Measurements from ENCODE around the gene SIDT1.
"Not testable (repeated sequence)": the region's sequence is repeated elsewhere in the genome, so short reads cannot be mapped to it uniquely, and the experiment has no call there.

The SIDT1 gene

GRCh38 chr3:113600418-113601182 lies 68.2 kb downstream of the SIDT1 start:
- DNase-seq = no peak

GRCh38 chr3:113601240-113601639 lies 68.9 kb downstream of the SIDT1 start:
- DNase-seq = no peak

DNA sequence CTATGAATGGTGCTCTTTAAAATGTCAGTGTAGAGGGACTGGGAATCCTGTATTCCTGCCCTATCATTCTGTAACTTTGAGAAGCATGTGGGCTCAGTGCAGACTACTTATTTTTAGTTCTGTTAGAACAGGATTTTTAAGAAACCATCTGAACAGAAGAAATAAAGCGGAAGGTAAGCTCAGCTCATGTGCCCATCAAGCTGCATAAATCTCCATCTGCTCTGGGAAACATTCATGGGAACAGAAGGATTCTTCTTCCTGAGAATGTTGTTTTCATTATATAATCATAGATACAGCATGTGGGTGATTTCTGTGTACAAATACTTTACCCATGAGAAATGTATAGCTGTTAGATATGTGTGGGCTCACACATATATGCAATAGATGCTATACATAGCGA lies 69.9 kb downstream of the SIDT1 start:
- no peak for DNase-seq

DNA sequence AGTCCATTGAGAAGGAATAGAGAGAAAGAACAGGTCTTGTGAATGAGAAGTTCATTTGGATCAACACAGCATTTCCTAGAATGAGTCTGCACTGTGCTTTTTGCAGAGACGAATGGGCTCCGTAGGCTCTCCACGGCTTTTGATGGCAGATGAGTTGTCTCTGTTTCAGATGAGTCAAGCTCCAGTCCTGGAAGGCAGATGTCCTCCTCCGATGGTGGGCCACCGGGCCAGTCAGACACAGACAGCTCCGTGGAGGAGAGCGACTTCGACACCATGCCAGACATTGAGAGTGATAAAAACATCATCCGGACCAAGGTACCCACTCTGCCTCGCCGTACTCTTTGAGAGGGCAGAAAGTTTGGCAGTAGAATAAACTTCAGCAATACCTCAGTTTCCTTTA lies 70.5 kb downstream of the SIDT1 start:
- no peak for DNase-seq

DNA sequence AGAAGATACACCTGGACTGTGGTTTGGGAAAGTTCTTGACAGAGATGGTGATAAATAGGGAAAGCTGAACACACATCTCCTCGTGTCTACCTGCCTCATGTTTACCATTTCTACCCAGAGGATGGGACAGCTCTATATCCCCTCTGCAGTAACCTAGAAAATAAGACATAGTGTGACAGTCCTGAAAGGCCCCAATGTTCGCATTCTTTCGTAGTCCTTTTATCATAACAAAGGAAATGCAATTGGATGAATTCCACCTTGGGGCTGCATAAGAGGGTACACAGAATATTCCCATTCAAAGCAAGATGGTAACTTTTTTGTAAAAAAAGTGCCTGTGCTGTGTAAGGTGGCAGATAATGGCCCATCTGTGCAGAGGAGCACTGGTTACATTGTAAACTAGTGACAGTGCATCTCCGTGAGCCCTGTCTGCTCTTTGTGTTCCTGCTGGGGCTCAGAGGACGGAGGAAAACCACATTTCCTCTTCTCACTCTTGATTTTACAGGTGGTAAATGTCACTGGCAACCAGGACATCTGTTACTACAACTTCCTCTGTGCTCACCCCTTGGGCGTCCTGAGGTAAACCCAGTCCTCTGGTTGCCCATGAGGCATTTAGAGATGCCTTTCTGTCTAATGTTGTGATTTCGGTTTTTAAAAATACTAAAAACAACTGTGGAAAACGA lies 74.3 kb downstream of the SIDT1 start:
- no peak for DNase-seq

DNA sequence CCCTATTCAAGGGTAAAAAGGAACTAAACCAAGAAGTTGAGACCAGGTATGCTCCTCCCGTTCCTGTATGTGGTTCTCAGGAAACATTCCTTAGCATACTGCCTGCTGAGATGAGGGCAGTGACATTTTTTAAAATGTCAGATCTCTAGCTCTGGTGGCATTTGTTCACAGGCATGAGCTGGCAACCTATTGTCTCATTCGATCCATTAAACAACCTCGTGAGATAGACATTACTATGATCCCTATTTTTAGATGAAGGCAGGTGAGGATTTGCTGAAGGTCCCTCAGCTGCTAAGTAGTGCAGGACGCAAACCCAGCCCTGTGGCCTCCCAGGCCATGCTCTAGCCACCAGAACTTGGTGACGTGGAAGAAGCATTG lies 74.9 kb downstream of the SIDT1 start:
- DNase-seq = no peak

DNA sequence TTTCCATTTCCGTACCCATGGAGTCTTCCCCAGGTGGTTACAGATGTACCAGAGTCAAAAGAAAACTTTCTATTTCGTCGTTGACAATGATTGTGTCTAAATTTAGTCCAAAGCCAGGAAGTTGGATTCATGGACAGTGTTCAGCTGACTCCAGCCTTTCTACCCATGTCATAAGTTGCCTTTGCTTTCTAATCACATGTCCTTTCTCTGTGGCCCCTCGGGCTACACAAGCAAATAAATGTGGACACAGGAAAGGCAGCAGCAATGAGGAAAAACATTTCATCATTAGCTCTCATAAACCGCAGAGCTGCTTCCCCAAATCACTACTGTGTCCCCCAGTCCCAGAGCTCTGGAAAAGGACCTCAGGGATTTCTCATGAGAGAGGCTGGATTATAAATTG lies 82.0 kb downstream of the SIDT1 start:
- no peak for DNase-seq

- DNase-seq = no peak
Observed at GRCh38 chr3:113615976-113616375, 83.6 kb downstream of the SIDT1 start.

GRCh38 chr3:113617726-113618125 lies 85.4 kb downstream of the SIDT1 start:
- DNase-seq = no peak

DNA sequence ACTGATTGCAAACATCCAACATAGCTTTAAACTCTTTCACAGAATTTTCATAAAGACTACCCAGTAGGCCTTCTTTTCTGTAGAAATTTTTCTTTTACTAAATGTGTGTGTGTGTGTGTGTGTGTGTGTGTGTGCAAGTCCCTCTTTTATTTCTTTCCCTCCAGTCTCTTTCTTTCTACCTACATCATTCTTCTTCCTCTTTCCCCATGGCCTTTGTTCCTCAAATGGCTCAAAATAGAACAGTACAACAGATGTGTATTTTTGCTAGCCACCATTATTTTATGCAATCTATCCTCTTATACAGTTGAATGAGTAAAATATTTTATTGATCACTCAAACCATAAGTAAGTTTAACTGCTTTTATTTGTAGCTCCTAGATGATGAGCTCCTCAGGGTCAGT lies 87.7 kb downstream of the SIDT1 start:
- DNase-seq = no peak

DNA sequence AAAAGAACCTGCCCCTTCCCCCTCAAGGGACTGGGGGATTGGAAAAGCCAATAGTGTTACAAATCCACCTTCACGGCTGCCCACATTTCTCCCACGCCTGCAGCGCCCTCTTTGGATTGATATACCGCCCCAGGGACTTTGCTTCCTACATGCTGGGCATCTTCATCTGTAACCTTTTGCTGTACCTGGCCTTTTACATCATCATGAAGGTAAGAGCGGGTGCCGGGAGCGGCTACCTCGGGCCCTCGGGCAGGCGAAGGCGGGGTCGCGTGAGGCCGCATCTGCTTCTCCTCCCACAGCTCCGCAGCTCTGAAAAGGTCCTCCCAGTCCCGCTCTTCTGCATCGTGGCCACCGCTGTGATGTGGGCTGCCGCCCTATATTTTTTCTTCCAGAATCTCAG lies 91.0 kb downstream of the SIDT1 start:
- no peak for DNase-seq

- DNase-seq = no peak
Observed at GRCh38 chr3:113623811-113624210, 91.5 kb downstream of the SIDT1 start.

DNA sequence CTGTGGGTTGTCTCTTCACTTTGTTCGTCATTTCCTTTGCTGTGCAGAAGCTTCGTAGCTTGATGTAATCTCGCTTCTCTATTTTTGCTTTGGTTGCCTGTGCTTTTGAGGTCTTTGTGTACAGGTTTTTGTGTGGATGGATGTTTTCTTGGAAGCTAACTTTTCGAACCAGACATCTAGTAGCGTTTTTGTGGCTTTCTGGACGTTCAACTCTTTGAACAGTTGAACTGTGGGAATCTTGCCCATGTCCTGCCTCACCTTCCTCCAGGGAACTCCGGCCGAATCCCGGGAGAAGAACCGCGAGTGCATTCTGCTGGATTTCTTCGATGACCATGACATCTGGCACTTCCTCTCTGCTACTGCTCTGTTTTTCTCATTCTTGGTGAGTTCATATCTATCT lies 93.5 kb downstream of the SIDT1 start:
- no peak for DNase-seq

- no peak for DNase-seq
Observed at GRCh38 chr3:113626503-113627371, 94.4 kb downstream of the SIDT1 start.

GRCh38 chr3:113628316-113628715 lies 96.0 kb downstream of the SIDT1 start:
- DNase-seq = no peak

GRCh38 chr3:113628788-113629187 lies 96.4 kb downstream of the SIDT1 start:
- no peak for DNase-seq

GRCh38 chr3:113629584-113630421 lies 97.4 kb downstream of the SIDT1 start:
- DNase-seq = no peak

DNA sequence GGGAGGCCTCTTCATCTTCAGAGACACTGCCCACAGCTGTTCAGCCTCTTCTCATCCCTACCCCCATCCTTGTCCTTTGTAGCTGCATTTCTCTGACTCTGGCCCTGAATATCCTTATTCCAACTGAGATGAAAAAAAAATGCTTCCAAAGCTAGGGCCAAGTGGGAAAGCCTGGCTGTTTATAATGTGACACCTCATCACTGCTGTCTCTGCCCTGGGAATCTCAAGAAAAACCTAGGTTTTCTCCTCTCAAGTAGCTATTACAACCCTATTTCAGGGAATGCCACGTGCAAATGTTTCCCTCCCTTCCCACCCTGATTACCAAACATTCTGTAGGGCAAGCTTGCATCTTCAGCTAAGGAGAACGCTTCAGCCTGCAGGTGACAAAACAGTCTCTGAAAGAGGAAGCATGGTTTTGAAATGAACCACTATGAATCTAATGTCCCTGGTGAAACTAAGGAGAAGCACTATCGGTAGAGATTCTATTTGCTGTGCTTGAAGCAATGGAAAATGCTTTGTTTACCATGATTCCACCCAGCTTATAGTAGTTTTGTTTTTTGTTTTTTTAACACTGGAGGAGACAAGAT lies 98.7 kb downstream of the SIDT1 start:
- no peak for DNase-seq

- DNase-seq = no peak
Observed at GRCh38 chr3:113631573-113631972, 99.2 kb downstream of the SIDT1 start.

DNA sequence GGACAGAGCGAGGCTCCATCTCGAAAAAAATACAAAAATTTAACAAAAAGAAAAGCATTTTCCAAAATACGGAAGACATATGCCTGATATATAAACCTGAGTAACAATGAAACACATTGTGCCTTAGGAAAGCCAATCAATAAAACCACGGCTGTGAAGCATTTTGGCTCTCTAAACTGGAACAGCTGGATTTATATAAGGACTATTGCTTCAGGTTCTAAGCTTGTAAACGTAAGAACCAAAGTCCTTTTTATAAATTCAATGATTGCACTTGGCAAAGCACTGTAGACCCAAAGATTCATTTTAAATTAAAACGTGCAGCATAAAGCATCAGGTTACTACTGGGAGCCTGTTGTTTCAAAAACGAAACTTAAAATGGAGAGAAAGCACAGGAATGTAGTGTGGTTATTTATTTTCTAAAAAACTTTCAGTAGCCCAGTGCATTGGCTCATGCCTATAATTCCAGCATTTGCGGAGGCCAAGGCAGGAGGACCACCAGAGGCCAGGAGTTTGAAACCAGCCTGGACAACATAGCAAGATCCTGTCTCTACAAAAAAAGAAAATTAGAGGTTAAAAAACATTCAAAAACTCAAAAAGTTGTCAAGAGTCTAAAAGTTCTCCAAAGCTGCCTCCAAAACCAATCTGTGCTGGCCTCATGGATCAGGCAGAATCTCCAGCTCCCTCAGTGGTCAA lies 102.6 kb downstream of the SIDT1 start:
- DNase-seq = no peak

DNA sequence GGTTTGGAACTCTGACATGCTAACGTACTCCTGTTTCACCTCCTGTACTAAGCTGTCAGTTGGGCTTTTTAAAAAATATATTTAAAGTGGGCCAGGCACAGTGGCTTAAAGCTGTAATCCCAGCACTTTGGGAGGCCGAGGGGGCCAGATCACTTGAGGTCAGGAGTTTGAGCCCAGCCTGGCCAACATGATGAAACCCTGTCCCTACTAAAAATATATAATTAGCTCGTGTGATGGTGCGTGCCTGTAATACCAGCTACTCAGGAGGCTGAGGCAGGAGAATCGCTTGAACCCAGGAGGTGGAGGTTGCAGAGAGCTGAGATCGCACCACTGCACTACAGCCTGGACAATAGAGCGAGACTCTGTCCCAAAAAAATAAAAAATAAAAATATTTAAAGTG lies 103.7 kb downstream of the SIDT1 start:
- not testable (repeated sequence) for DNase-seq

DNA sequence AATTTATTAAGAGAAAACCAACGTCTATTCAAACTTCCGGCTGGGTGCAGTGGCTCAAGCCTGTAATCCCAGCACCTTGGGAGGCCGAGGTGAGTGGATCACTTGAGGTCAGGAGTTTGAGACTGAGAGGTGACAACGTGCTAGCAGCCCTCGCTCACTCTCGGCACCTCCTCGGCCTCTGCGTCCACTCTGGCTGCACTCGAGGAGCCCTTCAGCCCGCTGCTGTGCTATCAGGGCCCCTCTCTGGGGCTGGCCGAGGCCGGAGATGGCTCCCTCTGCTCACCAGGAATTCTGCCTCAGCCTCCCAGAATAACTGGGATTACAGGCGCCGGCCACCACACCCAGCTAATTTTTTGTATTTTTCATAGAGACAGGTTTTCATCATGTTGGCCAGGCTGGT lies 105.4 kb downstream of the SIDT1 start:
- no peak for DNase-seq
